Omental fat pad (tissue), 4 donors: ENCODE measurements around the gene RAD23A. TPM values are rescaled to one million over a fixed set of nuclear protein-coding genes. Genes with fewer than 3 reads are reported as not detected.
A peak's percentile ranks its signal among the peaks of the same experiment; 100 is the strongest.

Source experiments
- ATAC-seq: fragments of 150-250 bp; one replicate; pipeline ENCODE4 v1.9.1; 2016; ENCODE audit warnings: mild to moderate bottlenecking, moderate library complexity; ENCODE audit not compliant: low FRiP score
- DNase-seq: peaks from one replicate; pipeline ENCODE4 v3.0.0-alpha.2; 2019; ENCODE audit warnings: low spot score
- CTCF ChIP-seq, 3 donors: fragments of 450-650 bp; IDR thresholded peaks; one replicate each; pipeline ENCODE4 v1.5.1; 2016 to 2017; ENCODE audit warnings: antibody characterized with exemption in 3 of 3, mild to moderate bottlenecking in 3 of 3, moderate library complexity in 2 of 3
- total RNA-seq, 4 donors: library from RNA; depleted of rRNA; stranded (reverse); fragments of >200 nt; gene quantifications; one replicate each; pipeline ENCODE4 v1.1.0, GENCODE V29; 2016

The RAD23A gene
- total RNA-seq, 4 donors from 2014 or later = 65.6 to 119 (median 91.1) TPM

- peak; percentile 97 for DNase-seq
- ATAC-seq = peak; percentile 94
- TF ChIP-seq CTCF (IDR thresholded peaks at IDR 0.05) = no peak
Observed at GRCh38 chr19:12937927-12938778, 7.5 kb upstream of the RAD23A start, which contains the start of gene CALR. TSS of gene CALR (plus strand) at chr19:12938609. CDS start at chr19:12938680, 71 bp downstream.

- no peak for TF ChIP-seq CTCF (IDR thresholded peaks at IDR 0.05)
- ATAC-seq (peak; percentile 7), DNase-seq (no peak)
Observed at GRCh38 chr19:12938779-12939601, 6.7 kb upstream of the RAD23A start.

- no peak for ATAC-seq
Observed at GRCh38 chr19:12939975-12940423, 5.7 kb upstream of the RAD23A start.

GRCh38 chr19:12940897-12941296 is 4.8 kb upstream of the RAD23A start:
- no peak for DNase-seq
- ATAC-seq = no peak
- TF ChIP-seq CTCF (IDR thresholded peaks at IDR 0.05) = no peak

More at GRCh38 chr19:12939975-12940423, 5.7 kb upstream of the RAD23A start:
- no peak for TF ChIP-seq CTCF (IDR thresholded peaks at IDR 0.05)
- DNase-seq = no peak

GRCh38 chr19:12943437-12944044 is 2.1 kb upstream of the RAD23A start:
- TF ChIP-seq CTCF (IDR thresholded peaks at IDR 0.05) = no peak
- DNase-seq (no peak), ATAC-seq (no peak)

GRCh38 chr19:12944104-12944674 is 1.5 kb upstream of the RAD23A start:
- DNase-seq (no peak), ATAC-seq (no peak)
- TF ChIP-seq CTCF (IDR thresholded peaks at IDR 0.05) = no peak
